Mesenchymal stem cell (in vitro differentiated cells and primary cell): ENCODE data around the gene GRB2.

Source experiments
- DNase-seq: peaks from one replicate; pipeline ENCODE4 v3.0.0-alpha.2; 2013
- H2AFZ ChIP-seq: one replicate; pipeline ENCODE4 v1.6.1; 2013; ENCODE audit warnings: low read depth, mild to moderate bottlenecking, control low read depth, inconsistent platforms, low read length, moderate library complexity
- H2AK5ac ChIP-seq: 2 replicates; pipeline ENCODE4 v1.6.1; 2013; ENCODE audit warnings: low read length, moderate library complexity, mild to moderate bottlenecking, inconsistent platforms; ENCODE audit not compliant: severe bottlenecking
- H2BK120ac ChIP-seq: one replicate; pipeline ENCODE4 v1.6.1; 2013; ENCODE audit warnings: low read depth, mild to moderate bottlenecking, inconsistent platforms, low read length, moderate library complexity
- H2BK12ac ChIP-seq, 2 experiments: one replicate each; pipeline ENCODE4 v1.6.1; 2013; ENCODE audit warnings: inconsistent platforms in 2 of 2, low read length in 2 of 2, mild to moderate bottlenecking in 2 of 2, moderate library complexity in 2 of 2, control low read depth in 1 of 2
- H2BK15ac ChIP-seq: one replicate; pipeline ENCODE4 v1.6.1; 2013; ENCODE audit warnings: mild to moderate bottlenecking, low read depth, inconsistent platforms; ENCODE audit not compliant: poor library complexity, severe bottlenecking
- H2BK5ac ChIP-seq: 2 replicates; pipeline ENCODE4 v1.6.1; 2013; ENCODE audit warnings: low read depth, mild to moderate bottlenecking, low read length, control low read depth, inconsistent platforms; ENCODE audit not compliant: poor library complexity, severe bottlenecking
- H3K14ac ChIP-seq, 2 experiments: one replicate each; pipeline ENCODE4 v1.6.1; 2013; ENCODE audit warnings: inconsistent platforms in 2 of 2, low read length in 2 of 2, control low read depth in 1 of 2, mild to moderate bottlenecking in 1 of 2, moderate library complexity in 1 of 2
- H3K18ac ChIP-seq, 2 experiments: one replicate each; pipeline ENCODE4 v1.6.1; 2013; ENCODE audit warnings: inconsistent platforms in 2 of 2, low read length in 2 of 2, control low read depth in 1 of 2, low read depth in 1 of 2, mild to moderate bottlenecking in 1 of 2
- H3K23ac ChIP-seq, 2 experiments: one replicate each; pipeline ENCODE4 v1.6.1; 2013; ENCODE audit warnings: inconsistent platforms in 2 of 2, low read length in 2 of 2, mild to moderate bottlenecking in 2 of 2, moderate library complexity in 2 of 2, control low read depth in 1 of 2
- H3K27ac ChIP-seq: 2 replicates; pipeline ENCODE4 v1.5.1; 2013; ENCODE audit warnings: mild to moderate bottlenecking, moderate library complexity, low read length, control low read depth, inconsistent platforms; ENCODE audit not compliant: poor library complexity, severe bottlenecking
- H3K27me3 ChIP-seq, 2 experiments: 2 replicates each; pipeline versions ENCODE4 v1.6.1 to v1.7.0; 2013; ENCODE audit warnings: low read length in 2 of 2, mild to moderate bottlenecking in 2 of 2, moderate library complexity in 2 of 2, control low read depth in 1 of 2, inconsistent platforms in 1 of 2; ENCODE audit not compliant: control insufficient read depth in 1 of 2, insufficient read depth in 1 of 2
- H3K36me3 ChIP-seq, 2 experiments: 2 replicates each; pipeline versions ENCODE4 v1.6.1 to v1.7.0; 2013; ENCODE audit warnings: low read length in 2 of 2, control low read depth in 1 of 2, inconsistent platforms in 1 of 2, low read depth in 1 of 2, mild to moderate bottlenecking in 1 of 2; ENCODE audit not compliant: insufficient read depth in 2 of 2, control insufficient read depth in 1 of 2
- H3K4ac ChIP-seq, 2 experiments: one replicate each; pipeline ENCODE4 v1.6.1; 2013; ENCODE audit warnings: inconsistent platforms in 2 of 2, low read length in 2 of 2, mild to moderate bottlenecking in 2 of 2, moderate library complexity in 2 of 2, control low read depth in 1 of 2, low read depth in 1 of 2
- H3K4me1 ChIP-seq: 2 replicates; pipeline ENCODE4 v1.6.1; 2013; ENCODE audit warnings: low read depth, low read length, control low read depth; ENCODE audit not compliant: control insufficient read depth, insufficient read depth
- H3K4me2 ChIP-seq: 2 replicates; pipeline ENCODE4 v1.6.1; 2013; ENCODE audit warnings: low read length, mild to moderate bottlenecking, inconsistent platforms; ENCODE audit not compliant: poor library complexity, severe bottlenecking
- H3K4me3 ChIP-seq, 2 experiments: 2 replicates each; pipeline versions ENCODE4 v1.5.1 to v1.7.0; 2013; ENCODE audit warnings: low read length in 2 of 2, mild to moderate bottlenecking in 2 of 2, control low read depth in 1 of 2, low read depth in 1 of 2; ENCODE audit not compliant: insufficient read depth in 1 of 2
- H3K79me1 ChIP-seq: replicated peaks from 2 replicates; pipeline ENCODE4 v1.6.1; 2013; ENCODE audit warnings: mild to moderate bottlenecking, control low read depth, low read length, inconsistent platforms; ENCODE audit not compliant: poor library complexity, severe bottlenecking
- H3K9ac ChIP-seq: 2 replicates; pipeline ENCODE4 v1.7.0; 2013; ENCODE audit warnings: mild to moderate bottlenecking, low read length, moderate library complexity
- H3K9me3 ChIP-seq: 2 replicates; pipeline ENCODE4 v1.7.0; 2013; ENCODE audit warnings: mild to moderate bottlenecking, low read length; ENCODE audit not compliant: control insufficient read depth
- H4K8ac ChIP-seq: one replicate; pipeline ENCODE4 v1.6.1; 2013; ENCODE audit warnings: inconsistent platforms, mild to moderate bottlenecking, low read length, moderate library complexity
- H4K91ac ChIP-seq: one replicate; pipeline ENCODE4 v1.6.1; 2013; ENCODE audit warnings: mild to moderate bottlenecking, low read length, inconsistent platforms
- WGBS: methylation state at CpG from one replicate; pipeline ENCODE4 v1.1.7; 2013; ENCODE audit warnings: mixed read lengths; 5-methylcytosine and 5-hydroxymethylcytosine counted together

GRB2 gene

GRCh38 chr17:75289115-75289831 lies 116.2 kb downstream of the GRB2 start, which contains the start of gene SLC25A19:
Gene SLC25A19, minus strand, starts transcription at chr17:75289433. Its CDS starts 2,669 bp downstream, at chr17:75286764.
- no peaks in the 10 kb centered on the region for H3K9me3 ChIP-seq
- H3K4me3 ChIP-seq = peak within 1 kb of the TSS; percentile 79 to 99
- H3K4me1 ChIP-seq = peaks cover 3% of the 10 kb centered on the region
- H3K14ac ChIP-seq = peak within 1 kb of the TSS in 1 of 2 experiments; percentile 78
- no peaks in the 10 kb centered on the region for H3K27me3 ChIP-seq
- DNase-seq = peak; percentile 99
- peak within 1 kb of the TSS; percentile 97 for H4K8ac ChIP-seq
- 1% methylated on average over 57 of the region's 65 CpGs for WGBS
- H3K4ac ChIP-seq = peak within 1 kb of the TSS; percentile 79 to 80
- H3K23ac ChIP-seq = no peak within 1 kb of the TSS
- H2AK5ac ChIP-seq = no peak within 1 kb of the TSS
- H2BK5ac ChIP-seq = no peak within 1 kb of the TSS
- H4K91ac ChIP-seq = peak within 1 kb of the TSS; percentile 43
- H3K9ac ChIP-seq = peak within 1 kb of the TSS; percentile 99
- peak within 1 kb of the TSS; percentile 30 for H2BK15ac ChIP-seq
- peaks cover 3% of the 10 kb centered on the region for H3K79me1 ChIP-seq
- H2AFZ ChIP-seq = peak within 1 kb of the TSS; percentile 75
- peaks cover 9 to 12% of the 10 kb centered on the region in 2 experiments for H3K36me3 ChIP-seq
- peak within 1 kb of the TSS; percentile 52 for H2BK120ac ChIP-seq
- peak within 1 kb of the TSS; percentile 85 to 88 for H3K18ac ChIP-seq
- peak within 1 kb of the TSS; percentile 95 for H3K4me2 ChIP-seq
- peak within 1 kb of the TSS in 1 of 2 experiments; percentile 32 for H2BK12ac ChIP-seq
- peak within 1 kb of the TSS; percentile 68 for H3K27ac ChIP-seq

GRCh38 chr17:75288770-75289114 lies 116.7 kb downstream of the GRB2 start:
- Histone ChIP-seq H3K27ac (no peak overlapping the region), H2BK5ac (no peak overlapping the region), H2BK120ac (no peak overlapping the region), H3K79me1 (peaks cover 3% of the 10 kb centered on the region), H3K27me3 (no peaks in the 10 kb centered on the region), H3K14ac (no peak overlapping the region), H3K9ac (peak overlapping the region; percentile 99), H2BK15ac (no peak overlapping the region), H3K9me3 (no peaks in the 10 kb centered on the region), H3K23ac (no peak overlapping the region), H4K91ac (no peak overlapping the region), H3K4ac (no peak overlapping the region), H2BK12ac (no peak overlapping the region), H3K4me2 (peak overlapping the region; percentile 95), H3K36me3 (peaks cover 9 to 12% of the 10 kb centered on the region in 2 experiments), H4K8ac (no peak overlapping the region), H3K18ac (no peak overlapping the region), H2AFZ (peak overlapping the region; percentile 75), H3K4me3 (peak overlapping the region; percentile 79 to 99), H3K4me1 (peaks cover 3% of the 10 kb centered on the region), H2AK5ac (no peak overlapping the region)
- no peak for DNase-seq
- WGBS = under 1% methylated on average over 14 of the region's 14 CpGs

GRCh38 chr17:75288359-75288758 lies 117.1 kb downstream of the GRB2 start:
- H3K27me3 ChIP-seq = no peaks in the 10 kb centered on the region
- H2AK5ac ChIP-seq = no peak overlapping the region
- no peak overlapping the region for H3K14ac ChIP-seq
- H2BK15ac ChIP-seq = no peak overlapping the region
- H4K8ac ChIP-seq = no peak overlapping the region
- H3K18ac ChIP-seq = no peak overlapping the region
- no peak overlapping the region for H2BK120ac ChIP-seq
- H3K4me1 ChIP-seq = peaks cover 3% of the 10 kb centered on the region
- H3K9ac ChIP-seq = peak overlapping the region; percentile 99
- no peak overlapping the region for H3K23ac ChIP-seq
- no peak for DNase-seq
- H3K79me1 ChIP-seq = peaks cover 3% of the 10 kb centered on the region
- peak overlapping the region in 1 of 2 experiments; percentile 99 for H3K4me3 ChIP-seq
- H3K4ac ChIP-seq = no peak overlapping the region
- H2BK5ac ChIP-seq = no peak overlapping the region
- WGBS = no CpG with 5 or more reads among the region's 2 CpGs
- no peak overlapping the region for H2AFZ ChIP-seq
- H2BK12ac ChIP-seq = no peak overlapping the region
- peaks cover 9 to 12% of the 10 kb centered on the region in 2 experiments for H3K36me3 ChIP-seq
- H3K4me2 ChIP-seq = no peak overlapping the region
- H4K91ac ChIP-seq = no peak overlapping the region
- no peaks in the 10 kb centered on the region for H3K9me3 ChIP-seq
- no peak overlapping the region for H3K27ac ChIP-seq

- no peak overlapping the region for H3K4me2 ChIP-seq
- no peak overlapping the region for H3K27ac ChIP-seq
- H2BK12ac ChIP-seq = no peak overlapping the region
- no peak overlapping the region for H3K23ac ChIP-seq
- peaks cover 3% of the 10 kb centered on the region for H3K79me1 ChIP-seq
- H3K4me3 ChIP-seq = no peak overlapping the region
- no peak overlapping the region for H2BK5ac ChIP-seq
- H3K4me1 ChIP-seq = peaks cover 3% of the 10 kb centered on the region
- H3K36me3 ChIP-seq = peaks cover 10 to 12% of the 10 kb centered on the region in 2 experiments
- no peaks in the 10 kb centered on the region for H3K9me3 ChIP-seq
- no peak overlapping the region for H3K18ac ChIP-seq
- no peak overlapping the region for H2AK5ac ChIP-seq
- H3K9ac ChIP-seq = no peak overlapping the region
- H3K27me3 ChIP-seq = no peaks in the 10 kb centered on the region
- no peak overlapping the region for H3K14ac ChIP-seq
- no peak overlapping the region for H2BK15ac ChIP-seq
- H3K4ac ChIP-seq = no peak overlapping the region
- no peak overlapping the region for H4K91ac ChIP-seq
- H4K8ac ChIP-seq = no peak overlapping the region
- no peak overlapping the region for H2AFZ ChIP-seq
- 94% methylated on average over 9 of the region's 9 CpGs for WGBS
- no peak overlapping the region for H2BK120ac ChIP-seq
- DNase-seq = no peak
These were observed 118.3 kb downstream of the GRB2 start for GRCh38 chr17:75287221-75287620.
